ENCODE data around the gene MCC. TPM values are rescaled to one million over a fixed set of nuclear protein-coding genes. Genes with fewer than 3 reads are reported as not detected.

The MCC gene
- total and polyA plus RNA-seq, 4 donors, result 9.0 to 47.3 (median 14.7) TPM

- TF ChIP-seq CTCF (IDR thresholded peaks at IDR 0.05; ENCODE audit: low read depth, low read length, missing input control) (no peak), REST (IDR thresholded peaks at IDR 0.05) (no peak)
Observed at GRCh38 chr5:113058706-113059226, 429.5 kb downstream of the MCC start (continued).

- no peaks in the 10 kb centered on the region for H3K27me3 ChIP-seq (ENCODE audit: control insufficient read depth in 4 of 4, insufficient read depth in 4 of 4, low read length in 3 of 4)
- H3K36me3 ChIP-seq (ENCODE audit: control insufficient read depth in 4 of 4, insufficient read depth in 3 of 4, low read depth in 1 of 4, low read length in 3 of 4), result peaks cover 2 to 65% (median 39%) of the 10 kb centered on the region in 4 donors
- no peaks in the 10 kb centered on the region for H3K4me1 ChIP-seq (ENCODE audit: control insufficient read depth in 4 of 4, insufficient read depth in 4 of 4, low read length in 3 of 4)
- no peaks in the 10 kb centered on the region for H3K9me3 ChIP-seq (ENCODE audit: control insufficient read depth in 4 of 4, low read length in 3 of 4)
- no peak for DNase-seq (ENCODE audit: low spot score)
- no peak overlapping the region for H3K4me3 ChIP-seq (ENCODE audit: low read depth in 1 of 3, low read length in 3 of 3)
- no peak overlapping the region for H3K9ac ChIP-seq (ENCODE audit: low read depth in 1 of 2, low read length in 2 of 2)
- TF ChIP-seq NR2F2 (IDR thresholded peaks at IDR 0.05) (no peak), HNF4G (IDR thresholded peaks at IDR 0.05) (no peak), RAD21 (IDR thresholded peaks at IDR 0.05) (no peak), JUND (IDR thresholded peaks at IDR 0.05) (no peak), YY1 (IDR thresholded peaks at IDR 0.05) (no peak), REST (IDR thresholded peaks at IDR 0.05) (no peak), GABPA (IDR thresholded peaks at IDR 0.05 in 1 of 2, conservative IDR thresholded peaks at IDR 0.05 in 1 of 2) (no peak), HNF4A (conservative IDR thresholded peaks at IDR 0.05) (no peak), CTCF (IDR thresholded peaks at IDR 0.05; ENCODE audit: low read depth, low read length, missing input control) (no peak), TAF1 (conservative IDR thresholded peaks at IDR 0.05) (no peak)
- no peak overlapping the region for H3K27ac ChIP-seq (ENCODE audit: low read depth in 1 of 2, low read length in 2 of 2)
- 96% methylated on average over 5 of the region's 5 CpGs for WGBS
Observed at GRCh38 chr5:113058269-113058668, 430.0 kb downstream of the MCC start.

Data from liver (tissue), 9 donors.